ENCODE data around the gene ADGRF4. TPM values are rescaled to one million over a fixed set of nuclear protein-coding genes. Genes with fewer than 3 reads are reported as not detected.

ADGRF4 gene
- total RNA-seq, 1 donor from 2014 or later = not detected

GRCh38 chr6:47671777-47672176 lies 26.6 kb upstream of the ADGRF4 start:
- no peaks in the 10 kb centered on the region for H3K4me1 Mint-ChIP-seq (ENCODE audit: low read depth)
- H3K27me3 Mint-ChIP-seq (ENCODE audit: low read depth) = peaks cover 22% of the 10 kb centered on the region
- intact Hi-C loops (cut with micrococcal nuclease) = no loop called here

GRCh38 chr6:47672816-47673215 lies 25.6 kb upstream of the ADGRF4 start:
- intact Hi-C loops (cut with micrococcal nuclease) = no loop called here
- DNase-seq (ENCODE audit: low spot score) = no peak
- H3K4me3 Mint-ChIP-seq (ENCODE audit: low read depth) = no peak overlapping the region
- H3K36me3 Mint-ChIP-seq (ENCODE audit: low read depth) = no peaks in the 10 kb centered on the region
- no peaks in the 10 kb centered on the region for H3K9me3 Mint-ChIP-seq
- no peaks in the 10 kb centered on the region for H3K4me1 Mint-ChIP-seq (ENCODE audit: low read depth)
- H3K27ac Mint-ChIP-seq = no peak overlapping the region
- peaks cover 21% of the 10 kb centered on the region for H3K27me3 Mint-ChIP-seq (ENCODE audit: low read depth)

More at GRCh38 chr6:47671777-47672176, 26.6 kb upstream of the ADGRF4 start:
- Mint-ChIP-seq H3K9me3 (no peaks in the 10 kb centered on the region), H3K36me3 (ENCODE audit: low read depth) (no peaks in the 10 kb centered on the region), H3K4me3 (ENCODE audit: low read depth) (no peak overlapping the region), H3K27ac (no peak overlapping the region)
- no peak for DNase-seq (ENCODE audit: low spot score)

GRCh38 chr6:47674673-47675072 lies 23.7 kb upstream of the ADGRF4 start:
- intact Hi-C loops (cut with micrococcal nuclease) = no loop called here
- Mint-ChIP-seq H3K27ac (no peak overlapping the region), H3K4me3 (ENCODE audit: low read depth) (no peak overlapping the region), H3K4me1 (ENCODE audit: low read depth) (no peaks in the 10 kb centered on the region), H3K9me3 (no peaks in the 10 kb centered on the region), H3K27me3 (ENCODE audit: low read depth) (peaks cover 15% of the 10 kb centered on the region), H3K36me3 (ENCODE audit: low read depth) (no peaks in the 10 kb centered on the region)
- DNase-seq (ENCODE audit: low spot score) = no peak

GRCh38 chr6:47677381-47678100 lies 20.8 kb upstream of the ADGRF4 start:
- no peak for DNase-seq (ENCODE audit: low spot score)
- Mint-ChIP-seq H3K4me3 (ENCODE audit: low read depth) (no peak overlapping the region), H3K36me3 (ENCODE audit: low read depth) (no peaks in the 10 kb centered on the region), H3K4me1 (ENCODE audit: low read depth) (no peaks in the 10 kb centered on the region), H3K9me3 (no peaks in the 10 kb centered on the region), H3K27me3 (ENCODE audit: low read depth) (peaks cover 9% of the 10 kb centered on the region), H3K27ac (no peak overlapping the region)
- intact Hi-C loops (cut with micrococcal nuclease) = no loop called here

- no peak for DNase-seq (ENCODE audit: low spot score)
- intact Hi-C loops (cut with micrococcal nuclease) = no loop called here
- Mint-ChIP-seq H3K9me3 (no peaks in the 10 kb centered on the region), H3K36me3 (ENCODE audit: low read depth) (no peaks in the 10 kb centered on the region), H3K4me3 (ENCODE audit: low read depth) (no peak overlapping the region), H3K4me1 (ENCODE audit: low read depth) (no peaks in the 10 kb centered on the region), H3K27ac (no peak overlapping the region), H3K27me3 (ENCODE audit: low read depth) (peaks cover 3% of the 10 kb centered on the region)
These were observed 19.6 kb upstream of the ADGRF4 start for GRCh38 chr6:47678739-47679138.

- Mint-ChIP-seq H3K9me3 (no peaks in the 10 kb centered on the region), H3K27me3 (ENCODE audit: low read depth) (peaks cover 6% of the 10 kb centered on the region), H3K36me3 (ENCODE audit: low read depth) (no peaks in the 10 kb centered on the region), H3K4me3 (ENCODE audit: low read depth) (no peak overlapping the region), H3K27ac (no peak overlapping the region), H3K4me1 (ENCODE audit: low read depth) (no peaks in the 10 kb centered on the region)
- intact Hi-C loops (cut with micrococcal nuclease) = no loop called here
- no peak for DNase-seq (ENCODE audit: low spot score)
These were observed 19.0 kb upstream of the ADGRF4 start for GRCh38 chr6:47679322-47679906.

GRCh38 chr6:47680051-47680450 lies 18.3 kb upstream of the ADGRF4 start:
- Mint-ChIP-seq H3K4me1 (ENCODE audit: low read depth) (no peaks in the 10 kb centered on the region), H3K36me3 (ENCODE audit: low read depth) (no peaks in the 10 kb centered on the region), H3K27me3 (ENCODE audit: low read depth) (peaks cover 7% of the 10 kb centered on the region), H3K27ac (no peak overlapping the region), H3K4me3 (ENCODE audit: low read depth) (no peak overlapping the region), H3K9me3 (no peaks in the 10 kb centered on the region)
- DNase-seq (ENCODE audit: low spot score) = no peak
- intact Hi-C loops (cut with micrococcal nuclease) = no loop called here

GRCh38 chr6:47680724-47681123 lies 17.7 kb upstream of the ADGRF4 start:
- intact Hi-C loops (cut with micrococcal nuclease) = no loop called here
- Mint-ChIP-seq H3K36me3 (ENCODE audit: low read depth) (no peaks in the 10 kb centered on the region), H3K4me3 (ENCODE audit: low read depth) (no peak overlapping the region), H3K4me1 (ENCODE audit: low read depth) (no peaks in the 10 kb centered on the region), H3K9me3 (no peaks in the 10 kb centered on the region), H3K27ac (no peak overlapping the region), H3K27me3 (ENCODE audit: low read depth) (peaks cover 7% of the 10 kb centered on the region)
- DNase-seq (ENCODE audit: low spot score) = no peak

GRCh38 chr6:47681201-47681990 lies 17.0 kb upstream of the ADGRF4 start:
- H3K9me3 Mint-ChIP-seq = no peaks in the 10 kb centered on the region
- no peak overlapping the region for H3K27ac Mint-ChIP-seq
- intact Hi-C loops (cut with micrococcal nuclease) = no loop called here

GRCh38 chr6:47686411-47686810 lies 12.0 kb upstream of the ADGRF4 start:
- peaks cover 5% of the 10 kb centered on the region for H3K27me3 Mint-ChIP-seq (ENCODE audit: low read depth)
- no peaks in the 10 kb centered on the region for H3K4me1 Mint-ChIP-seq (ENCODE audit: low read depth)
- H3K9me3 Mint-ChIP-seq = no peaks in the 10 kb centered on the region
- intact Hi-C loops (cut with micrococcal nuclease) = no loop called here
- no peak for DNase-seq (ENCODE audit: low spot score)
- H3K36me3 Mint-ChIP-seq (ENCODE audit: low read depth) = no peaks in the 10 kb centered on the region
- no peak overlapping the region for H3K27ac Mint-ChIP-seq
- no peak overlapping the region for H3K4me3 Mint-ChIP-seq (ENCODE audit: low read depth)

More at GRCh38 chr6:47681201-47681990, 17.0 kb upstream of the ADGRF4 start:
- H3K36me3 Mint-ChIP-seq (ENCODE audit: low read depth) = no peaks in the 10 kb centered on the region
- no peaks in the 10 kb centered on the region for H3K4me1 Mint-ChIP-seq (ENCODE audit: low read depth)
- DNase-seq (ENCODE audit: low spot score) = no peak
- peaks cover 7% of the 10 kb centered on the region for H3K27me3 Mint-ChIP-seq (ENCODE audit: low read depth)
- H3K4me3 Mint-ChIP-seq (ENCODE audit: low read depth) = no peak overlapping the region

- H3K9me3 Mint-ChIP-seq = no peaks in the 10 kb centered on the region
- H3K4me1 Mint-ChIP-seq (ENCODE audit: low read depth) = no peaks in the 10 kb centered on the region
- no peaks in the 10 kb centered on the region for H3K36me3 Mint-ChIP-seq (ENCODE audit: low read depth)
- H3K4me3 Mint-ChIP-seq (ENCODE audit: low read depth) = no peak overlapping the region
- peaks cover 5% of the 10 kb centered on the region for H3K27me3 Mint-ChIP-seq (ENCODE audit: low read depth)
- no peak for DNase-seq (ENCODE audit: low spot score)
- no peak overlapping the region for H3K27ac Mint-ChIP-seq
- intact Hi-C loops (cut with micrococcal nuclease) = no loop called here
These were observed 10.9 kb upstream of the ADGRF4 start for GRCh38 chr6:47687432-47687831.

- peaks cover 6% of the 10 kb centered on the region for H3K27me3 Mint-ChIP-seq (ENCODE audit: low read depth)
- intact Hi-C loops (cut with micrococcal nuclease) = no loop called here
- no peak overlapping the region for H3K27ac Mint-ChIP-seq
- H3K4me1 Mint-ChIP-seq (ENCODE audit: low read depth) = no peaks in the 10 kb centered on the region
- DNase-seq (ENCODE audit: low spot score) = no peak
- H3K4me3 Mint-ChIP-seq (ENCODE audit: low read depth) = no peak overlapping the region
- H3K36me3 Mint-ChIP-seq (ENCODE audit: low read depth) = no peaks in the 10 kb centered on the region
- H3K9me3 Mint-ChIP-seq = no peaks in the 10 kb centered on the region
These were observed 8.2 kb upstream of the ADGRF4 start for GRCh38 chr6:47690214-47690613.

- Mint-ChIP-seq H3K9me3 (no peaks in the 10 kb centered on the region), H3K36me3 (ENCODE audit: low read depth) (no peaks in the 10 kb centered on the region), H3K4me1 (ENCODE audit: low read depth) (no peaks in the 10 kb centered on the region), H3K4me3 (ENCODE audit: low read depth) (no peak overlapping the region), H3K27me3 (ENCODE audit: low read depth) (peaks cover 9% of the 10 kb centered on the region), H3K27ac (no peak overlapping the region)
- intact Hi-C loops (cut with micrococcal nuclease) = no loop called here
- no peak for DNase-seq (ENCODE audit: low spot score)
These were observed 7.6 kb upstream of the ADGRF4 start for GRCh38 chr6:47690791-47691190.

All from activated T-helper 2 cell treated with anti-CD3 and anti-CD28 coated beads, Interferon-gamma antibody, Interleukin-2, Interleukin-4, amounts not matched to agents 10 μg/mL and 5 μg/mL and 100 μg/mL, durations not matched to agents 14 hours and 24 hours and 36 hours (primary cell).